CD14-positive monocyte (primary cell): ENCODE data around the gene ANKIB1. TPM values are rescaled to one million over a fixed set of nuclear protein-coding genes. Genes with fewer than 3 reads are reported as not detected.
"Not testable (repeated sequence)": the region's sequence is repeated elsewhere in the genome, so short reads cannot be mapped to it uniquely, and the experiment has no call there.

Experiments used
- DNase-seq, 3 donors: peaks; one replicate each; pipeline ENCODE4 v3.0.0-alpha.2; 2011 to 2022
- H2AFZ ChIP-seq: 2 replicates; pipeline ENCODE4 v1.6.0; 2012; ENCODE audit warnings: mild to moderate bottlenecking, low read depth, low read length, inconsistent platforms; ENCODE audit not compliant: insufficient read depth, poor library complexity, severe bottlenecking
- H3K27ac ChIP-seq, 2 donors: 1 replicate in 1 of 2; 2 replicates in 1 of 2; pipeline ENCODE4 v1.5.1; 2012 to 2013; ENCODE audit warnings: low read length in 2 of 2, control low read depth in 1 of 2, inconsistent platforms in 1 of 2, low read depth in 1 of 2, mild to moderate bottlenecking in 1 of 2
- H3K27me3 ChIP-seq, 2 donors: one replicate each; pipeline versions ENCODE4 v1.6.0 to v1.6.1; 2011 to 2013; ENCODE audit warnings: low read length in 2 of 2; ENCODE audit not compliant: control insufficient read depth in 2 of 2, insufficient read depth in 2 of 2
- H3K36me3 ChIP-seq, 2 donors: replicated peaks in 1 of 2; 1 replicate in 1 of 2; 2 replicates in 1 of 2; pipeline versions ENCODE4 v1.5.1 to v1.6.1; 2012 to 2013; ENCODE audit warnings: low read length in 2 of 2, control low read depth in 1 of 2, inconsistent platforms in 1 of 2, mild to moderate bottlenecking in 1 of 2; ENCODE audit not compliant: insufficient read depth in 2 of 2, control insufficient read depth in 1 of 2
- H3K4me1 ChIP-seq, 2 donors: 1 replicate in 1 of 2; 2 replicates in 1 of 2; pipeline versions ENCODE4 v1.5.1 to v1.6.1; 2012 to 2013; ENCODE audit warnings: low read length in 2 of 2, control low read depth in 1 of 2, inconsistent platforms in 1 of 2, mild to moderate bottlenecking in 1 of 2, moderate library complexity in 1 of 2; ENCODE audit not compliant: insufficient read depth in 2 of 2, control insufficient read depth in 1 of 2
- H3K4me2 ChIP-seq: replicated peaks from 2 replicates; pipeline ENCODE3; 2012; ENCODE audit warnings: low read length, moderate library complexity, mild to moderate bottlenecking; ENCODE audit not compliant: poor library complexity, severe bottlenecking; ENCODE audit errors: extremely low read depth
- H3K4me3 ChIP-seq, 3 experiments: fragments of 200-600 bp in 1 of 3; sonication (generic) in 1 of 3; replicated peaks in 1 of 3; 1 replicate in 2 of 3; 2 replicates in 1 of 3; pipeline ENCODE4 v1.5.1; 2011 to 2013; ENCODE audit warnings: low read length in 3 of 3, mild to moderate bottlenecking in 3 of 3, control low read depth in 2 of 3, low read depth in 2 of 3, inconsistent platforms in 1 of 3, moderate library complexity in 1 of 3
- H3K79me2 ChIP-seq: 2 replicates; pipeline ENCODE4 v1.6.0; 2012; ENCODE audit warnings: mild to moderate bottlenecking, control low read depth, inconsistent platforms, low read length, moderate library complexity; ENCODE audit not compliant: insufficient read depth
- H3K9ac ChIP-seq: 2 replicates; pipeline ENCODE4 v1.6.0; 2017; ENCODE audit warnings: low read length, mild to moderate bottlenecking; ENCODE audit not compliant: insufficient read depth, poor library complexity, severe bottlenecking
- H3K9me3 ChIP-seq, 2 donors: replicated peaks in 1 of 2; 1 replicate in 1 of 2; 2 replicates in 1 of 2; pipeline versions ENCODE4 v1.5.1 to v1.6.1; 2012 to 2013; ENCODE audit warnings: low read length in 2 of 2, control low read depth in 1 of 2; ENCODE audit not compliant: control insufficient read depth in 1 of 2, insufficient read depth in 1 of 2
- H4K20me1 ChIP-seq: 2 replicates; pipeline ENCODE4 v1.6.0; 2012; ENCODE audit warnings: mild to moderate bottlenecking, low read length, control low read depth, moderate library complexity; ENCODE audit not compliant: insufficient read depth
- H3K27ac Mint-ChIP-seq, 7 donors: one replicate each; pipeline ENCODE4 v1.8.0; 2020; ENCODE audit warnings: mild to moderate bottlenecking in 7 of 7, mixed read lengths in 7 of 7, moderate library complexity in 6 of 7, inconsistent platforms in 2 of 7
- H3K27me3 Mint-ChIP-seq, 3 donors: one replicate each; pipeline ENCODE4 v1.8.0; 2021 to 2022; ENCODE audit warnings: low read depth in 3 of 3, mild to moderate bottlenecking in 3 of 3, mixed read lengths in 3 of 3, moderate library complexity in 3 of 3, inconsistent platforms in 1 of 3
- H3K36me3 Mint-ChIP-seq, 2 donors: one replicate each; pipeline ENCODE4 v1.8.0; 2020; ENCODE audit warnings: mixed read lengths in 2 of 2, inconsistent platforms in 1 of 2, mild to moderate bottlenecking in 1 of 2
- H3K4me1 Mint-ChIP-seq: one replicate; pipeline ENCODE4 v1.8.0; 2020; ENCODE audit warnings: mild to moderate bottlenecking, mixed read lengths
- H3K4me3 Mint-ChIP-seq, 2 donors: one replicate each; pipeline ENCODE4 v1.8.0; 2020; ENCODE audit warnings: mild to moderate bottlenecking in 2 of 2, mixed read lengths in 2 of 2, moderate library complexity in 1 of 2
- H3K9me3 Mint-ChIP-seq, 7 donors: one replicate each; pipeline ENCODE4 v1.8.0; 2020 to 2022; ENCODE audit warnings: mixed read lengths in 7 of 7, mild to moderate bottlenecking in 6 of 7, moderate library complexity in 6 of 7, inconsistent platforms in 2 of 7
- WGBS: methylation state at CpG from one replicate; pipeline ENCODE4 v1.1.5; 2013; ENCODE audit warnings: missing lambda C conversion rate; ENCODE audit not compliant: insufficient coverage; 5-methylcytosine and 5-hydroxymethylcytosine counted together
- intact Hi-C, 2 donors: fragments of 100-400 bp; cut with micrococcal nuclease; formaldehyde crosslinking; loops; one replicate each; pipeline versions ENCODE4 v1.15.0 to v1.15.1; 2023
- polyA plus RNA-seq, 3 donors: library from polyadenylated mRNA; depleted of rRNA in 1 of 3; unstranded in 2 of 3; stranded (reverse) in 1 of 3; fragments of 300-500 nt in 2 of 3; fragments of >200 nt in 1 of 3; fragmentation: Illumina TruSeq in 2 of 3; gene quantifications; 1 replicate in 2 of 3; 2 replicates in 1 of 3; pipeline ENCODE4 v1.2.3, GENCODE V29; 2012 to 2021
- TF ChIP-seq, protein P1 (sequence below): fragments of 200-600 bp; IDR thresholded peaks from one replicate; pipeline ENCODE4 v1.8.0; 2022; ENCODE audit warnings: antibody characterized with exemption, mild to moderate bottlenecking

Gene ANKIB1
- polyA plus RNA-seq, 3 donors, result 4.8 to 16.8 (median 5.7) TPM

- Mint-ChIP-seq H3K27ac (no peak overlapping the region), H3K27me3 (peaks cover 0 to 2% (median 0%) of the 10 kb centered on the region in 3 donors), H3K4me1 (no peaks in the 10 kb centered on the region), H3K4me3 (no peak overlapping the region), H3K36me3 (peaks cover 40 to 63% of the 10 kb centered on the region in 2 donors), H3K9me3 (peaks cover 0 to 3% (median 0%) of the 10 kb centered on the region in 7 donors)
- H4K20me1 ChIP-seq, result no peaks in the 10 kb centered on the region
- no peaks in the 10 kb centered on the region for H3K79me2 ChIP-seq
- no peaks in the 10 kb centered on the region for H3K9me3 ChIP-seq
- no peak overlapping the region for H3K27ac ChIP-seq
- TF ChIP-seq, protein P1, sequence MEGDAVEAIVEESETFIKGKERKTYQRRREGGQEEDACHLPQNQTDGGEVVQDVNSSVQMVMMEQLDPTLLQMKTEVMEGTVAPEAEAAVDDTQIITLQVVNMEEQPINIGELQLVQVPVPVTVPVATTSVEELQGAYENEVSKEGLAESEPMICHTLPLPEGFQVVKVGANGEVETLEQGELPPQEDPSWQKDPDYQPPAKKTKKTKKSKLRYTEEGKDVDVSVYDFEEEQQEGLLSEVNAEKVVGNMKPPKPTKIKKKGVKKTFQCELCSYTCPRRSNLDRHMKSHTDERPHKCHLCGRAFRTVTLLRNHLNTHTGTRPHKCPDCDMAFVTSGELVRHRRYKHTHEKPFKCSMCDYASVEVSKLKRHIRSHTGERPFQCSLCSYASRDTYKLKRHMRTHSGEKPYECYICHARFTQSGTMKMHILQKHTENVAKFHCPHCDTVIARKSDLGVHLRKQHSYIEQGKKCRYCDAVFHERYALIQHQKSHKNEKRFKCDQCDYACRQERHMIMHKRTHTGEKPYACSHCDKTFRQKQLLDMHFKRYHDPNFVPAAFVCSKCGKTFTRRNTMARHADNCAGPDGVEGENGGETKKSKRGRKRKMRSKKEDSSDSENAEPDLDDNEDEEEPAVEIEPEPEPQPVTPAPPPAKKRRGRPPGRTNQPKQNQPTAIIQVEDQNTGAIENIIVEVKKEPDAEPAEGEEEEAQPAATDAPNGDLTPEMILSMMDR, result no peak
- H3K27me3 ChIP-seq, result no peaks in the 10 kb centered on the region
- peaks cover 17 to 59% of the 10 kb centered on the region in 2 donors for H3K36me3 ChIP-seq
- intact Hi-C loops, result no loop called here
- no peak for DNase-seq
- no peak overlapping the region for H3K4me3 ChIP-seq
- no peak overlapping the region for H2AFZ ChIP-seq
- no peaks in the 10 kb centered on the region for H3K4me1 ChIP-seq
- no peak overlapping the region for H3K9ac ChIP-seq
- no peak overlapping the region for H3K4me2 ChIP-seq
Measured at GRCh38 chr7:92356406-92356805, 110.6 kb downstream of the ANKIB1 start.

- intact Hi-C loops, result no loop called here
- Histone ChIP-seq H3K27me3 (no peaks in the 10 kb centered on the region), H4K20me1 (no peaks in the 10 kb centered on the region), H3K4me2 (no peak overlapping the region), H3K9me3 (no peaks in the 10 kb centered on the region), H3K36me3 (peaks cover 21 to 63% of the 10 kb centered on the region in 2 donors), H2AFZ (no peak overlapping the region), H3K4me3 (no peak overlapping the region), H3K9ac (no peak overlapping the region), H3K4me1 (no peaks in the 10 kb centered on the region), H3K79me2 (no peaks in the 10 kb centered on the region), H3K27ac (no peak overlapping the region)
- no peak overlapping the region for H3K4me3 Mint-ChIP-seq
- H3K4me1 Mint-ChIP-seq, result no peaks in the 10 kb centered on the region
- H3K36me3 Mint-ChIP-seq, result peaks cover 40 to 66% of the 10 kb centered on the region in 2 donors
- H3K9me3 Mint-ChIP-seq, result peaks cover 0 to 3% (median 0%) of the 10 kb centered on the region in 7 donors
- WGBS, result 93% methylated on average over 4 of the region's 4 CpGs
- TF ChIP-seq, protein P1, result no peak
- no peak overlapping the region for H3K27ac Mint-ChIP-seq
- no peak for DNase-seq
- peaks cover 0 to 2% (median 0%) of the 10 kb centered on the region in 3 donors for H3K27me3 Mint-ChIP-seq
Measured at GRCh38 chr7:92357260-92357659, 111.5 kb downstream of the ANKIB1 start.

DNA sequence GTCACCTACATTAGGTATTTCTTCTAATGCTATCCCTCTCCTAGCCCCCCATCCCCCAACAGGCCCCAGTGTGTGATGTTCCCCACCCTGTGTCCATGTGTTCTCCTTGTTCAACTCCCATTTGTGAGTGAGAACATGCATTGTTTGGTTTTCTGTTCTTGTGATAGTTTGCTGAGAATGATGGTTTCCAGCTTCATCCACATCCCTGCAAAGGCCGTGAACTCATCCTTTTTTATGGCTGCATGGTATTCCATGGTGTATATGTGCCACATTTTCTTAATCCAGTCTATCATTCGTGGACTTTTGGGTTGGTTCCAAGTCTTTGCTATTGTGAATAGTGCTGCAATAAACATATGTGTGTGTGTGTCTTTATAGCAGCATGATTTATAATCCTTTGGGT lies 113.4 kb downstream of the ANKIB1 start:
- DNase-seq, H4K20me1 ChIP-seq, H3K4me2 ChIP-seq, intact Hi-C loops, H3K4me1 Mint-ChIP-seq, H3K4me1 ChIP-seq, H3K27ac ChIP-seq, H3K4me3 ChIP-seq, H3K27ac Mint-ChIP-seq, H3K79me2 ChIP-seq, H3K9ac ChIP-seq, H2AFZ ChIP-seq, H3K9me3 ChIP-seq, H3K9me3 Mint-ChIP-seq, H3K27me3 Mint-ChIP-seq, H3K27me3 ChIP-seq, H3K4me3 Mint-ChIP-seq: not testable (repeated sequence)
- H3K36me3 ChIP-seq, result peaks cover 16 to 62% of the 10 kb centered on the region in 2 donors
- 100% methylated on average over 1 of the region's 2 CpGs for WGBS
- H3K36me3 Mint-ChIP-seq, result peaks cover 34 to 60% of the 10 kb centered on the region in 2 donors
